HUES64 (cell line): Measurements from ENCODE around the gene ARHGAP21.

Experiments
- H3K27ac ChIP-seq: 2 replicates; pipeline ENCODE4 v1.7.0; 2013; ENCODE audit warnings: low read depth, low read length, inconsistent platforms
- H3K27me3 ChIP-seq: 2 replicates; pipeline ENCODE4 v1.6.1; 2013; ENCODE audit warnings: mild to moderate bottlenecking, low read length; ENCODE audit not compliant: insufficient read depth
- H3K36me3 ChIP-seq: 2 replicates; pipeline ENCODE4 v1.6.1; 2013; ENCODE audit warnings: mild to moderate bottlenecking, low read length; ENCODE audit not compliant: insufficient read depth
- H3K4me1 ChIP-seq: 2 replicates; pipeline ENCODE4 v1.6.1; 2013; ENCODE audit warnings: mild to moderate bottlenecking, low read length, moderate library complexity; ENCODE audit not compliant: insufficient read depth
- H3K4me3 ChIP-seq: 2 replicates; pipeline ENCODE4 v1.5.1; 2013; ENCODE audit warnings: mild to moderate bottlenecking, low read length, moderate library complexity
- H3K9ac ChIP-seq: 2 replicates; pipeline ENCODE4 v1.6.1; 2013; ENCODE audit warnings: mild to moderate bottlenecking, low read depth, low read length
- H3K9me3 ChIP-seq: 2 replicates; pipeline ENCODE4 v1.6.1; 2013; ENCODE audit warnings: low read depth, low read length; ENCODE audit not compliant: insufficient read depth
- WGBS: fragments of 150-250, 120-280 bp; methylation state at CpG from one replicate; pipeline ENCODE4 v1.1.7; 2013; ENCODE audit warnings: missing lambda C conversion rate; 5-methylcytosine and 5-hydroxymethylcytosine counted together

Gene ARHGAP21

GRCh38 chr10:24552346-24553016, 171.2 kb downstream of the ARHGAP21 start:
- no peak overlapping the region for H3K4me3 ChIP-seq
- no peaks in the 10 kb centered on the region for H3K27me3 ChIP-seq
- WGBS = 53% methylated on average over 22 of the region's 22 CpGs
- no peak overlapping the region for H3K9ac ChIP-seq
- H3K9me3 ChIP-seq = no peaks in the 10 kb centered on the region
- H3K27ac ChIP-seq = no peak overlapping the region
- peaks cover 18% of the 10 kb centered on the region; the same call in 1 of the 2 replicates for H3K4me1 ChIP-seq
- H3K36me3 ChIP-seq = no peaks in the 10 kb centered on the region

GRCh38 chr10:24551161-24551560, 172.5 kb downstream of the ARHGAP21 start:
- no peaks in the 10 kb centered on the region; the same call in 1 of the 2 replicates for H3K36me3 ChIP-seq
- no peak overlapping the region for H3K27ac ChIP-seq
- H3K9ac ChIP-seq = no peak overlapping the region
- WGBS = 74% methylated on average over 2 of the region's 2 CpGs
- H3K27me3 ChIP-seq = no peaks in the 10 kb centered on the region
- H3K9me3 ChIP-seq = no peaks in the 10 kb centered on the region
- peaks cover 18% of the 10 kb centered on the region; the same call in 1 of the 2 replicates for H3K4me1 ChIP-seq
- H3K4me3 ChIP-seq = no peak overlapping the region

- no peak overlapping the region for H3K27ac ChIP-seq
- H3K4me1 ChIP-seq = peaks cover 18% of the 10 kb centered on the region; the same call in 1 of the 2 replicates
- H3K9me3 ChIP-seq = no peaks in the 10 kb centered on the region
- H3K4me3 ChIP-seq = no peak overlapping the region
- no peak overlapping the region for H3K9ac ChIP-seq
- peaks cover 4% of the 10 kb centered on the region for H3K36me3 ChIP-seq
- H3K27me3 ChIP-seq = no peaks in the 10 kb centered on the region
- 94% methylated on average over 10 of the region's 10 CpGs for WGBS
Measured at GRCh38 chr10:24550680-24551079, 173.0 kb downstream of the ARHGAP21 start.

GRCh38 chr10:24545585-24545984, 178.1 kb downstream of the ARHGAP21 start:
- Histone ChIP-seq H3K9me3 (no peaks in the 10 kb centered on the region), H3K27me3 (no peaks in the 10 kb centered on the region), H3K4me1 (no peaks in the 10 kb centered on the region), H3K36me3 (peaks cover 38% of the 10 kb centered on the region), H3K4me3 (no peak overlapping the region), H3K9ac (no peak overlapping the region), H3K27ac (no peak overlapping the region)
- WGBS = 100% methylated on average over 2 of the region's 3 CpGs

GRCh38 chr10:24544776-24545175, 178.9 kb downstream of the ARHGAP21 start:
- 94% methylated on average over 10 of the region's 10 CpGs for WGBS
- Histone ChIP-seq H3K9me3 (no peaks in the 10 kb centered on the region), H3K27me3 (no peaks in the 10 kb centered on the region), H3K4me1 (no peaks in the 10 kb centered on the region), H3K9ac (no peak overlapping the region), H3K36me3 (peaks cover 41% of the 10 kb centered on the region), H3K4me3 (no peak overlapping the region), H3K27ac (no peak overlapping the region)

GRCh38 chr10:24542314-24543270, 181.1 kb downstream of the ARHGAP21 start:
- H3K9ac ChIP-seq = no peak overlapping the region
- no peak overlapping the region for H3K4me3 ChIP-seq
- peaks cover 50% of the 10 kb centered on the region for H3K36me3 ChIP-seq
- H3K4me1 ChIP-seq = no peaks in the 10 kb centered on the region
- H3K27me3 ChIP-seq = no peaks in the 10 kb centered on the region
- no peaks in the 10 kb centered on the region for H3K9me3 ChIP-seq
- 95% methylated on average over 14 of the region's 14 CpGs for WGBS
- no peak overlapping the region for H3K27ac ChIP-seq

GRCh38 chr10:24541239-24541753, 182.4 kb downstream of the ARHGAP21 start:
- Histone ChIP-seq H3K27me3 (no peaks in the 10 kb centered on the region), H3K27ac (no peak overlapping the region), H3K4me1 (no peaks in the 10 kb centered on the region), H3K36me3 (peaks cover 61% of the 10 kb centered on the region), H3K9me3 (no peaks in the 10 kb centered on the region), H3K9ac (no peak overlapping the region), H3K4me3 (no peak overlapping the region)
- WGBS = 90% methylated on average over 9 of the region's 9 CpGs

GRCh38 chr10:24536636-24537035, 187.1 kb downstream of the ARHGAP21 start:
- Histone ChIP-seq H3K9me3 (no peaks in the 10 kb centered on the region), H3K36me3 (peaks cover 64% of the 10 kb centered on the region), H3K27ac (no peak overlapping the region), H3K4me1 (no peaks in the 10 kb centered on the region), H3K4me3 (no peak overlapping the region), H3K9ac (no peak overlapping the region), H3K27me3 (no peaks in the 10 kb centered on the region)
- 91% methylated on average over 11 of the region's 11 CpGs for WGBS

GRCh38 chr10:24533981-24534380, 189.7 kb downstream of the ARHGAP21 start:
- Histone ChIP-seq H3K27ac (no peak overlapping the region), H3K36me3 (peaks cover 75% of the 10 kb centered on the region), H3K9ac (no peak overlapping the region), H3K4me1 (no peaks in the 10 kb centered on the region), H3K4me3 (no peak overlapping the region), H3K9me3 (no peaks in the 10 kb centered on the region), H3K27me3 (no peaks in the 10 kb centered on the region)
- 100% methylated on average over 4 of the region's 4 CpGs for WGBS
